Astrocyte (in vitro differentiated cells and primary cell): ENCODE results near the gene SETMAR.

Source experiments
- CTCF ChIP-seq: IDR thresholded peaks from 2 replicates; pipeline ENCODE4 v1.5.1; 2011; ENCODE audit warnings: low read depth, mild to moderate bottlenecking, inconsistent platforms, low read length, moderate library complexity; ENCODE audit not compliant: insufficient read depth
- EZH2 ChIP-seq: IDR thresholded peaks from 2 replicates; pipeline ENCODE4 v1.6.1; 2012; ENCODE audit warnings: mild to moderate bottlenecking, low read length, inconsistent platforms; ENCODE audit not compliant: insufficient read depth

GRCh38 chr3:4343258-4343657 is 40.1 kb downstream of the SETMAR start:
- TF ChIP-seq CTCF = no peak
- no peak for TF ChIP-seq EZH2
